Mesendoderm (in vitro differentiated cells): ENCODE measurements around the gene KCNQ1.

Source experiments
- DNase-seq: peaks from one replicate; pipeline ENCODE4 v3.0.0; 2013
- H2AK5ac ChIP-seq: 2 replicates; pipeline ENCODE4 v1.6.1; 2013; ENCODE audit warnings: low read length, inconsistent platforms
- H2BK120ac ChIP-seq: 2 replicates; pipeline ENCODE4 v1.6.1; 2013; ENCODE audit warnings: low read depth, mild to moderate bottlenecking, low read length, moderate library complexity, mixed read lengths
- H2BK15ac ChIP-seq: replicated peaks from 2 replicates; pipeline ENCODE4 v1.6.1; 2013; ENCODE audit warnings: low read depth, mild to moderate bottlenecking, moderate library complexity
- H2BK5ac ChIP-seq: 2 replicates; pipeline ENCODE4 v1.6.1; 2013; ENCODE audit warnings: low read length, inconsistent platforms
- H3K18ac ChIP-seq: 2 replicates; pipeline ENCODE4 v1.6.1; 2013; ENCODE audit warnings: mild to moderate bottlenecking, low read length, mixed read lengths
- H3K23ac ChIP-seq: one replicate; pipeline ENCODE4 v1.6.1; 2013; ENCODE audit warnings: low read length
- H3K27ac ChIP-seq: 2 replicates; pipeline ENCODE4 v1.5.1; 2013; ENCODE audit warnings: low read depth, mild to moderate bottlenecking, inconsistent platforms, low read length, moderate library complexity
- H3K27me3 ChIP-seq: 2 replicates; pipeline ENCODE4 v1.6.1; 2013; ENCODE audit warnings: low read length, control low read depth, mild to moderate bottlenecking, inconsistent platforms; ENCODE audit not compliant: insufficient read depth, poor library complexity
- H3K36me3 ChIP-seq: 2 replicates; pipeline ENCODE4 v1.6.1; 2013; ENCODE audit warnings: low read length, inconsistent platforms; ENCODE audit not compliant: control insufficient read depth, insufficient read depth
- H3K4ac ChIP-seq: one replicate; pipeline ENCODE4 v1.6.1; 2013; ENCODE audit warnings: low read depth, mild to moderate bottlenecking, low read length, moderate library complexity
- H3K4me1 ChIP-seq: 2 replicates; pipeline ENCODE4 v1.6.1; 2013; ENCODE audit warnings: low read depth, low read length, inconsistent platforms; ENCODE audit not compliant: control insufficient read depth
- H3K4me2 ChIP-seq: 2 replicates; pipeline ENCODE4 v1.6.1; 2013; ENCODE audit warnings: low read length
- H3K4me3 ChIP-seq: 2 replicates; pipeline ENCODE4 v1.5.1; 2013; ENCODE audit warnings: mild to moderate bottlenecking, low read length
- H3K56ac ChIP-seq: one replicate; pipeline ENCODE4 v1.6.1; 2013; ENCODE audit warnings: low read length
- H3K79me1 ChIP-seq: 2 replicates; pipeline ENCODE4 v1.6.1; 2013; ENCODE audit warnings: low read length, inconsistent platforms
- H3K79me2 ChIP-seq: 2 replicates; pipeline ENCODE4 v1.6.1; 2013; ENCODE audit warnings: mild to moderate bottlenecking, low read length; ENCODE audit not compliant: control insufficient read depth, insufficient read depth
- H3K9ac ChIP-seq: 2 replicates; pipeline ENCODE4 v1.6.1; 2013; ENCODE audit warnings: low read length, inconsistent platforms
- H4K5ac ChIP-seq: one replicate; pipeline ENCODE4 v1.6.1; 2013; ENCODE audit warnings: low read length
- H4K8ac ChIP-seq: one replicate; pipeline ENCODE4 v1.6.1; 2013; ENCODE audit warnings: low read depth, mild to moderate bottlenecking, control low read depth, low read length, moderate library complexity
- WGBS: extraction: QIAGEN DNeasy Blood & Tissue Kit; methylation state at CpG from one replicate; pipeline ENCODE4 v1.1.7; 2013; ENCODE audit warnings: low lambda C conversion rate, missing lambda C conversion rate; ENCODE audit not compliant: insufficient coverage; ENCODE audit errors: extremely low coverage; 5-methylcytosine and 5-hydroxymethylcytosine counted together

Gene KCNQ1

DNA sequence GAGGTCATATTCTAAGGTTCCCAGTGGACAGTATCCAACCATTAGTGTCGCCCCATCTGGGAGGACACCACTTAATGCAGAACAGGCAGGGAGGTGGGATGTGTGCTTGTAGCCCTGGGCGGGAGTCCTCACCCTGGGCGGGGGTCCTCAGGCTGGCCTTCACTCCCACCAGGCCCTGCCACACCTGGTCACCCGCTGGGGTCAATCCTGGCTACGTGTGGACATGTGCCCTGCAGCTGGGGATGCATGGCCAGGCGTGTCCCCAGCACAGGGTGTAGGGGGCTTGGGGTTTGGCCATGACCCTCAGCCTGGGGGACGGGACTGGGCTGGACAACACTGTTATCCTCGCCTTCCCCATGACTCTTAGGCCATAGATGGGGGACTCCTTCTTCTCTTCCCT, 19.3 kb upstream of the KCNQ1 start:
- H3K27ac ChIP-seq = no peak overlapping the region
- no peak overlapping the region for H2BK15ac ChIP-seq
- H3K18ac ChIP-seq = no peak overlapping the region
- H3K4me3 ChIP-seq = no peak overlapping the region
- H3K9ac ChIP-seq = no peak overlapping the region
- no peak overlapping the region for H4K5ac ChIP-seq
- H3K23ac ChIP-seq = no peak overlapping the region
- no peak for DNase-seq
- H3K4me2 ChIP-seq = no peak overlapping the region
- H3K27me3 ChIP-seq = no peaks in the 10 kb centered on the region
- no peaks in the 10 kb centered on the region for H3K79me2 ChIP-seq
- H3K4ac ChIP-seq = no peak overlapping the region
- no peak overlapping the region for H4K8ac ChIP-seq
- no peaks in the 10 kb centered on the region for H3K4me1 ChIP-seq
- no peak overlapping the region for H2AK5ac ChIP-seq
- no peak overlapping the region for H3K56ac ChIP-seq
- H2BK5ac ChIP-seq = no peak overlapping the region
- no peaks in the 10 kb centered on the region for H3K79me1 ChIP-seq
- H3K36me3 ChIP-seq = no peaks in the 10 kb centered on the region
- H2BK120ac ChIP-seq = no peak overlapping the region
- no CpG with 5 or more reads among the region's 8 CpGs for WGBS

GRCh38 chr11:2426221-2426620, 18.6 kb upstream of the KCNQ1 start:
- no peaks in the 10 kb centered on the region for H3K4me1 ChIP-seq
- DNase-seq = no peak
- no peaks in the 10 kb centered on the region for H3K27me3 ChIP-seq
- H3K79me2 ChIP-seq = no peaks in the 10 kb centered on the region
- H2BK15ac ChIP-seq = no peak overlapping the region
- no CpG with 5 or more reads among the region's 13 CpGs for WGBS
- H3K36me3 ChIP-seq = no peaks in the 10 kb centered on the region
- H3K79me1 ChIP-seq = no peaks in the 10 kb centered on the region
- no peak overlapping the region for H3K23ac ChIP-seq
- no peak overlapping the region for H2BK5ac ChIP-seq
- no peak overlapping the region for H3K27ac ChIP-seq
- H3K4ac ChIP-seq = no peak overlapping the region
- H2AK5ac ChIP-seq = no peak overlapping the region
- no peak overlapping the region for H3K18ac ChIP-seq
- H3K4me3 ChIP-seq = no peak overlapping the region
- no peak overlapping the region for H4K8ac ChIP-seq
- no peak overlapping the region for H3K9ac ChIP-seq
- H2BK120ac ChIP-seq = no peak overlapping the region
- no peak overlapping the region for H4K5ac ChIP-seq
- no peak overlapping the region for H3K56ac ChIP-seq
- no peak overlapping the region for H3K4me2 ChIP-seq

GRCh38 chr11:2426826-2427521, 17.8 kb upstream of the KCNQ1 start:
- no peak overlapping the region for H3K18ac ChIP-seq
- no peaks in the 10 kb centered on the region for H3K79me2 ChIP-seq
- no peak overlapping the region for H2AK5ac ChIP-seq
- no peaks in the 10 kb centered on the region for H3K36me3 ChIP-seq
- H4K8ac ChIP-seq = no peak overlapping the region
- no peak for DNase-seq
- H2BK5ac ChIP-seq = no peak overlapping the region
- no peak overlapping the region for H4K5ac ChIP-seq
- no peak overlapping the region for H3K27ac ChIP-seq
- no peaks in the 10 kb centered on the region for H3K4me1 ChIP-seq
- WGBS = no CpG with 5 or more reads among the region's 14 CpGs
- no peak overlapping the region for H3K9ac ChIP-seq
- H3K4me3 ChIP-seq = no peak overlapping the region
- no peak overlapping the region for H3K4me2 ChIP-seq
- no peak overlapping the region for H2BK15ac ChIP-seq
- H2BK120ac ChIP-seq = no peak overlapping the region
- H3K27me3 ChIP-seq = no peaks in the 10 kb centered on the region
- H3K4ac ChIP-seq = no peak overlapping the region
- no peaks in the 10 kb centered on the region for H3K79me1 ChIP-seq
- H3K56ac ChIP-seq = no peak overlapping the region
- H3K23ac ChIP-seq = no peak overlapping the region

GRCh38 chr11:2427721-2428321, 17.0 kb upstream of the KCNQ1 start:
- H2BK120ac ChIP-seq = no peak overlapping the region
- no peaks in the 10 kb centered on the region for H3K4me1 ChIP-seq
- no peak overlapping the region for H3K4me3 ChIP-seq
- H3K79me1 ChIP-seq = no peaks in the 10 kb centered on the region
- no peaks in the 10 kb centered on the region for H3K79me2 ChIP-seq
- no peak overlapping the region for H3K18ac ChIP-seq
- no peak overlapping the region for H2BK15ac ChIP-seq
- H3K9ac ChIP-seq = no peak overlapping the region
- no peak overlapping the region for H3K56ac ChIP-seq
- H3K23ac ChIP-seq = no peak overlapping the region
- H3K4me2 ChIP-seq = no peak overlapping the region
- no peak overlapping the region for H4K5ac ChIP-seq
- no CpG with 5 or more reads among the region's 12 CpGs for WGBS
- no peak for DNase-seq
- H3K27ac ChIP-seq = no peak overlapping the region
- no peak overlapping the region for H2BK5ac ChIP-seq
- no peak overlapping the region for H3K4ac ChIP-seq
- no peak overlapping the region for H2AK5ac ChIP-seq
- no peaks in the 10 kb centered on the region for H3K27me3 ChIP-seq
- no peak overlapping the region for H4K8ac ChIP-seq
- H3K36me3 ChIP-seq = no peaks in the 10 kb centered on the region

- Histone ChIP-seq H3K27me3 (no peaks in the 10 kb centered on the region), H4K5ac (no peak overlapping the region), H3K36me3 (no peaks in the 10 kb centered on the region), H3K4me2 (no peak overlapping the region), H3K56ac (no peak overlapping the region), H3K23ac (no peak overlapping the region), H3K18ac (no peak overlapping the region), H3K27ac (no peak overlapping the region), H3K79me2 (no peaks in the 10 kb centered on the region), H3K9ac (no peak overlapping the region), H3K4me1 (no peaks in the 10 kb centered on the region), H3K4me3 (no peak overlapping the region), H2BK5ac (no peak overlapping the region), H2BK120ac (no peak overlapping the region), H3K79me1 (no peaks in the 10 kb centered on the region), H2BK15ac (no peak overlapping the region), H2AK5ac (no peak overlapping the region), H3K4ac (no peak overlapping the region), H4K8ac (no peak overlapping the region)
- WGBS = no CpG with 5 or more reads among the region's 8 CpGs
- peak; percentile 66 for DNase-seq
Observed at GRCh38 chr11:2428322-2428795, 16.4 kb upstream of the KCNQ1 start.
